Kidney epithelial cell (primary cell): Measurements from ENCODE around the gene CA10. TPM values are rescaled to one million over a fixed set of nuclear protein-coding genes. Genes with fewer than 3 reads are reported as not detected.

ENCODE experiments used
- DNase-seq: peaks from one replicate; pipeline ENCODE4 v3.0.0-alpha.2; 2010; ENCODE audit warnings: low read depth
- H3K27me3 ChIP-seq: 2 replicates; pipeline ENCODE4 v1.6.0; 2011; ENCODE audit warnings: low read length; ENCODE audit not compliant: control insufficient read depth, insufficient read depth
- H3K36me3 ChIP-seq: 2 replicates; pipeline ENCODE4 v1.5.1; 2011; ENCODE audit warnings: low read length; ENCODE audit not compliant: control insufficient read depth, insufficient read depth
- H3K4me3 ChIP-seq: 2 replicates; pipeline ENCODE4 v1.5.1; 2011; ENCODE audit warnings: low read depth, mild to moderate bottlenecking, control low read depth, low read length
- total RNA-seq: library from RNA; depleted of rRNA; stranded (reverse); fragments of >200 nt; gene quantifications from 2 replicates; pipeline ENCODE4 v1.2.3, GENCODE V29; 2015
- TF ChIP-seq, protein P1 (sequence below): IDR thresholded peaks from 2 replicates; pipeline ENCODE4 v1.5.1; 2011; ENCODE audit warnings: mild to moderate bottlenecking, moderate library complexity, low read length, control low read depth, inconsistent platforms; ENCODE audit not compliant: insufficient read depth, poor library complexity, severe bottlenecking

The CA10 gene
- total RNA-seq, 1 donor from 2014 or later: 0.13 TPM

DNA sequence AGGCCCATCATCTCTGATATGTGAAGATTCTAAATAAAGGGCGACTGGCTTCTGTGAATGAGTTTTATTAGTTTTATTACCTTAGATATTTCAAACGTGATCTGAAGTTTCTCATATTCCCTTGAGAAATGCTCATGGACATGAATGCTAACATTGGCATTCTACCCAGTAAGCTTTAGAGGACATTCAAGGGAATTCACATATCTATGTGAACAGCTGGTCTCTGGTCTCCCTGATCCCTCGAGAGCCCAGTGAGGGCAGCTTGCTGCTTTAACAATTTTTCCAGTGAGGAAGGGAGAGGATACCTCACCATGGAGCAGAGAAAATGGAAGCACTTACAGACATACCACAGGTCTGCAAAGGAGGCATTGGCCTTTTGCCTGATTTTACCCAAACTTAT, 312.7 kb downstream of the CA10 start:
- H3K27me3 ChIP-seq: no peaks in the 10 kb centered on the region
- TF ChIP-seq, protein P1, sequence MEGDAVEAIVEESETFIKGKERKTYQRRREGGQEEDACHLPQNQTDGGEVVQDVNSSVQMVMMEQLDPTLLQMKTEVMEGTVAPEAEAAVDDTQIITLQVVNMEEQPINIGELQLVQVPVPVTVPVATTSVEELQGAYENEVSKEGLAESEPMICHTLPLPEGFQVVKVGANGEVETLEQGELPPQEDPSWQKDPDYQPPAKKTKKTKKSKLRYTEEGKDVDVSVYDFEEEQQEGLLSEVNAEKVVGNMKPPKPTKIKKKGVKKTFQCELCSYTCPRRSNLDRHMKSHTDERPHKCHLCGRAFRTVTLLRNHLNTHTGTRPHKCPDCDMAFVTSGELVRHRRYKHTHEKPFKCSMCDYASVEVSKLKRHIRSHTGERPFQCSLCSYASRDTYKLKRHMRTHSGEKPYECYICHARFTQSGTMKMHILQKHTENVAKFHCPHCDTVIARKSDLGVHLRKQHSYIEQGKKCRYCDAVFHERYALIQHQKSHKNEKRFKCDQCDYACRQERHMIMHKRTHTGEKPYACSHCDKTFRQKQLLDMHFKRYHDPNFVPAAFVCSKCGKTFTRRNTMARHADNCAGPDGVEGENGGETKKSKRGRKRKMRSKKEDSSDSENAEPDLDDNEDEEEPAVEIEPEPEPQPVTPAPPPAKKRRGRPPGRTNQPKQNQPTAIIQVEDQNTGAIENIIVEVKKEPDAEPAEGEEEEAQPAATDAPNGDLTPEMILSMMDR: no peak
- no peaks in the 10 kb centered on the region for H3K36me3 ChIP-seq
- no peak overlapping the region for H3K4me3 ChIP-seq
- DNase-seq: no peak

DNA sequence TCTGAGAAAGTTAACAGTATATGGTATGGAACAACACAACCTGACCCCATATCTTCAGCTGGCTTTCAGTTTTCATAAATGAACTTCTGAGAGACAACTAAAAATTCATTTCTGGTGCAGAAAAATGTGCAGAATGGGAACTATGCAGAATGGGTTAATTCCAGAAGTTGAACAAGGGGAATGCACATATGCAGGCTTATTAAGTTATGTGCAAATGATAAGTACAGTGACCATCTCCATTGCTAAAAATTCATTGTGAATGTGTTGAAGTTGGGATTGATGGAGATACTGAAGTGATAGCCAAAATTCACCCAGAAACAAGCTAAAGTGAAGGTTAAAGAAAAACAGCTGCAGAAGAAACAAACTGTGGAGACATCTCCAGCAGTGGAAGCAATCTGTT, 315.8 kb downstream of the CA10 start:
- no peak for DNase-seq
- H3K27me3 ChIP-seq: no peaks in the 10 kb centered on the region

DNA sequence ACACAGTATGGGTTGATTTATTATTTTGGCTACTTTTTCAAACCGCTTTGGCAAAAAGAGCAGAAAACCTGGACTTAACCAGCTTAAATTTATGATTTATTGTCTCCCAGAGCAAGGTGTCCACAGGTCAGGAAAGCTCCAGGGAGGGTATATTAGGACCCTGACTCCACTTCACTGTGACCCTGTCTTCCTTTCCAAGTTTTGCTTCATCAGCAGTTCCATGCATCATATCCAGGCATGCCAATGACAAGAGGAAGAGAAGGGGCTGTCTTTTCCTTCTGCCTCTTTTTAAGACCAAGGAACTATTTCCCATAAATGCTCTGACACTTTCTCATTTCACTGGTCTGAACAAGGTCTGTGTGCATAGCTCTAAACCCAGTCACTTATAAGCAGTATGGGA, 316.8 kb downstream of the CA10 start:
- TF ChIP-seq, protein P1: no peak
- no peak for DNase-seq
- Histone ChIP-seq H3K36me3 (no peaks in the 10 kb centered on the region), H3K27me3 (no peaks in the 10 kb centered on the region), H3K4me3 (no peak overlapping the region)

More for the DNA sequence above, 315.8 kb downstream of the CA10 start:
- Histone ChIP-seq H3K36me3 (no peaks in the 10 kb centered on the region), H3K4me3 (no peak overlapping the region)
- TF ChIP-seq, protein P1: no peak

DNA sequence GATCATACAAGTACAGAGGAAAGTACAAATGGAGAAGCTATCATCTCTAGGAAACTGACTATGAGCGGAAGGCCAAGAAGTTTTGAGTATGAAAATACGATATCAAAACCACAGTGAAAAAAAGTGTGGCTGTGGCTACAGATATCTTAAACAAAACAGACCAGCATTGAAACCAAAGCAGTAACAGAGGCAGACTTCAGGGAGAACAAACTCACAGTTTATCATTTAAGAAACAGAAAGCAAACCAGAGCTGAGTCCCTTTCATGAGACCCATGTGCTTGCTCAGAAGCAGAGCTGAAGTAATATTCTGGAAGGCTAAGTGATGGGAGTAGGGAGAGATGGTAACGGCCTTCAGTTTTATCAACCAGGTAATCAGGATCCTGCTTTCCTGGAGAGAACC, 317.8 kb downstream of the CA10 start:
- Histone ChIP-seq H3K4me3 (no peak overlapping the region), H3K27me3 (no peaks in the 10 kb centered on the region), H3K36me3 (no peaks in the 10 kb centered on the region)
- no peak for DNase-seq
- TF ChIP-seq, protein P1: no peak

DNA sequence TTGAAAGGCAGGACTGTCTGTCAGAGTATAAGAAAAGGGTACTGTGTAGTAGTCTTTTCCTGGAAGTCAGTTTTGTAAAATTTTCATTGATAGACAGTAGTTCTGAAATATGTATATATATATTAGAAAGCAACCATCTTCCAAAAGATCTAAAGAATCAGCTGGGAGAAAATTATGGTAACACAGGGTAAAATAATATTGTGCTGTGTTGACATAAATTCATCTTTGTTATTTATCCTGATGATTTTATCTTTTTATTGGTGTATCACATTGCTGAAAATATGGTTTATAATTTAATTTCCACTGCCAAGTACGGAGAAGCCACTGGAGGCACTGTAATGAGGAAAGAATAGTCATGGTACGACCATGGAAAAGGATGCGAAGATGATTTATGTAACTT, 324.9 kb downstream of the CA10 start:
- no peak for DNase-seq
- Histone ChIP-seq H3K4me3 (no peak overlapping the region), H3K36me3 (no peaks in the 10 kb centered on the region), H3K27me3 (no peaks in the 10 kb centered on the region)
- TF ChIP-seq, protein P1: no peak

DNA sequence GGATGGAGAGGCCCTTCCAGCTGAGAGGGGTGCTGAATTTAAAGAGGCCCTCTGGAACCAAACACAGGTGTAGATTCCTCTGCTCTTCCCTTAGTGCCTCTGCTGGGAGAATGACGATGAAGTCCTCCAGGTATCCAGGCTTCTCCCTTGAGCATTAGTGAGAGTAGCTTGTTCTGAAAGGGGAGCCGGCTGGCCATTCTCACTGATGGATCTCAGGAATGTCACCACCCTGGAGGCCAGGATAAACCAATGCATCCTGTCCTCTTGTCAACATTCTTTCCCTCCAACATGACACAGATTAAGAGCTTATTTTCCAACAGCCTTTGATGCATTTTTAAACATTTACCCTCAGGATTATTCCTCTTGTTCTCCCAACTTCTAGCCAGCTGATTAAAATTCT, 325.5 kb downstream of the CA10 start:
- TF ChIP-seq, protein P1: no peak
- H3K36me3 ChIP-seq: no peaks in the 10 kb centered on the region

More for the DNA sequence above, 325.5 kb downstream of the CA10 start:
- DNase-seq: no peak
- Histone ChIP-seq H3K27me3 (no peaks in the 10 kb centered on the region), H3K4me3 (no peak overlapping the region)
